Fibroblast of the aortic adventitia (primary cell): ENCODE data around the gene SLC9A8. TPM values are rescaled to one million over a fixed set of nuclear protein-coding genes. Genes with fewer than 3 reads are reported as not detected.

Source experiments
- DNase-seq: peaks from one replicate; pipeline ENCODE4 v3.0.0-alpha.2; 2010; ENCODE audit warnings: low read depth
- H3K4me3 ChIP-seq: 2 replicates; pipeline ENCODE4 v1.5.1; 2011; ENCODE audit warnings: low read depth, mild to moderate bottlenecking, control low read depth, low read length, moderate library complexity
- CTCF ChIP-seq: IDR thresholded peaks from 2 replicates; pipeline ENCODE4 v1.5.1; 2011; ENCODE audit warnings: mild to moderate bottlenecking, low read length, control low read depth, inconsistent platforms; ENCODE audit not compliant: insufficient read depth
- total RNA-seq: library from RNA; depleted of rRNA; stranded (reverse); fragments of >200 nt; gene quantifications from 2 replicates; pipeline ENCODE4 v1.2.3, GENCODE V29; 2012; ENCODE audit warnings: low replicate concordance

Gene SLC9A8
- total RNA-seq, 1 donor, result 10.5 TPM

- no peak for DNase-seq
- no peak overlapping the region for H3K4me3 ChIP-seq
- no peak for TF ChIP-seq CTCF
These were observed 11.6 kb downstream of the SLC9A8 start for GRCh38 chr20:49824206-49824605.

GRCh38 chr20:49825521-49826033 is 12.9 kb downstream of the SLC9A8 start:
- TF ChIP-seq CTCF, result no peak
- DNase-seq, result no peak
- no peak overlapping the region for H3K4me3 ChIP-seq

GRCh38 chr20:49831022-49831769 is 18.6 kb downstream of the SLC9A8 start:
- DNase-seq, result no peak
- no peak for TF ChIP-seq CTCF
- no peak overlapping the region for H3K4me3 ChIP-seq

GRCh38 chr20:49831770-49832631 is 19.4 kb downstream of the SLC9A8 start:
- no peak for DNase-seq
- no peak for TF ChIP-seq CTCF
- no peak overlapping the region for H3K4me3 ChIP-seq

GRCh38 chr20:49832632-49833327 is 20.2 kb downstream of the SLC9A8 start:
- DNase-seq, result no peak
- no peak for TF ChIP-seq CTCF
- no peak overlapping the region for H3K4me3 ChIP-seq

GRCh38 chr20:49833483-49833882 is 20.9 kb downstream of the SLC9A8 start:
- H3K4me3 ChIP-seq, result no peak overlapping the region
- DNase-seq, result no peak

More at GRCh38 chr20:49833483-49833882, 20.9 kb downstream of the SLC9A8 start:
- TF ChIP-seq CTCF, result no peak
